ENCODE results near the gene MORN4. TPM values are rescaled to one million over a fixed set of nuclear protein-coding genes. Genes with fewer than 3 reads are reported as not detected.

Gene MORN4
- total and polyA plus RNA-seq, 9 of the 15 experiments (the other 6 are each of a cell fraction or from before 2014, with no cell fraction given): 8.3 to 23.9 (median 11.7) TPM

DNA sequence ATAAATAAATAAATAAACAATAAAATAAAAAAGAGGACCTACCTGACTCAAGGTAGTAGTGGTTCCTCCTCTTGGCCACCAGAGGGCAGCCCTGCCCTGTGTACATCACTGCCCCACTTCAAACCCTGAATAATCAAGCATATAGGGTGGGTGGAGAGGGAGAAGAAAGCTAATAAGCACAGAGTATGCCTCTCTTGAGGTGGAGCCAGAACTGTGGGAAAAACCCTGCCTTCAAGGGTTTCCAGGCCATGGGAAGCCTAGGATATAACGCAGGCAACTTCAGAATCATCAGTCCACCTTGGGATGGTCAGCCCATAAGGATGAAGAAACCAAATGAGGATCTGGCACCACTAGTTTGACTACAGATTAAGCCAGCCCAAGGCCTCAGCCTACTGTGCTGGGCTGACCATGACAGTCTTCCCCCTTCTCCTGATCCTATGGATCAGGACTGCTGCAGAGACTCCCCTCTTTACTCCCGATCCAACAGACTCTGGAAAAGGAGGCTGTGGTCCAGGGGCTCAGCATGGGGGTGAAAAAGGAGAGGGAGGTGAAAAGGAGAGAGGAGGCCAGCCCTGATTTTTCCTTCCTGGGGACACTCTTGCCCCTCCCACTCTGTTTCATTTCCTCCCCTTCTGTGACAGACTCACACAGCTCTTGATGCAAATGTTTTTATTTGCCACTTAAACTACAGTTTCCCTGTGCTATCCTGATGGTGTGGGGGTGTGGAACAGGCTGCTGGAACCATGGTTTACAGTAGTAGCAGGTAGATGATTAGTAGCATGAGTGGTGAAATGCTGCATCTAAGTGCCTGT, 43.7 kb upstream of the MORN4 start (continued):
- TF ChIP-seq, protein P1, sequence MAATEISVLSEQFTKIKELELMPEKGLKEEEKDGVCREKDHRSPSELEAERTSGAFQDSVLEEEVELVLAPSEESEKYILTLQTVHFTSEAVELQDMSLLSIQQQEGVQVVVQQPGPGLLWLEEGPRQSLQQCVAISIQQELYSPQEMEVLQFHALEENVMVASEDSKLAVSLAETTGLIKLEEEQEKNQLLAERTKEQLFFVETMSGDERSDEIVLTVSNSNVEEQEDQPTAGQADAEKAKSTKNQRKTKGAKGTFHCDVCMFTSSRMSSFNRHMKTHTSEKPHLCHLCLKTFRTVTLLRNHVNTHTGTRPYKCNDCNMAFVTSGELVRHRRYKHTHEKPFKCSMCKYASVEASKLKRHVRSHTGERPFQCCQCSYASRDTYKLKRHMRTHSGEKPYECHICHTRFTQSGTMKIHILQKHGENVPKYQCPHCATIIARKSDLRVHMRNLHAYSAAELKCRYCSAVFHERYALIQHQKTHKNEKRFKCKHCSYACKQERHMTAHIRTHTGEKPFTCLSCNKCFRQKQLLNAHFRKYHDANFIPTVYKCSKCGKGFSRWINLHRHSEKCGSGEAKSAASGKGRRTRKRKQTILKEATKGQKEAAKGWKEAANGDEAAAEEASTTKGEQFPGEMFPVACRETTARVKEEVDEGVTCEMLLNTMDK (IDR thresholded peaks at IDR 0.05; ENCODE audit: borderline replicate concordance, insufficient read depth, low read depth, low read length, poor library complexity, severe bottlenecking): peak; percentile 55
- no peak for TF ChIP-seq ZNF146 (CRISPR knock-in tag; IDR thresholded peaks at IDR 0.05; ENCODE audit: unreplicated experiment)
- TF ChIP-seq, protein P2, sequence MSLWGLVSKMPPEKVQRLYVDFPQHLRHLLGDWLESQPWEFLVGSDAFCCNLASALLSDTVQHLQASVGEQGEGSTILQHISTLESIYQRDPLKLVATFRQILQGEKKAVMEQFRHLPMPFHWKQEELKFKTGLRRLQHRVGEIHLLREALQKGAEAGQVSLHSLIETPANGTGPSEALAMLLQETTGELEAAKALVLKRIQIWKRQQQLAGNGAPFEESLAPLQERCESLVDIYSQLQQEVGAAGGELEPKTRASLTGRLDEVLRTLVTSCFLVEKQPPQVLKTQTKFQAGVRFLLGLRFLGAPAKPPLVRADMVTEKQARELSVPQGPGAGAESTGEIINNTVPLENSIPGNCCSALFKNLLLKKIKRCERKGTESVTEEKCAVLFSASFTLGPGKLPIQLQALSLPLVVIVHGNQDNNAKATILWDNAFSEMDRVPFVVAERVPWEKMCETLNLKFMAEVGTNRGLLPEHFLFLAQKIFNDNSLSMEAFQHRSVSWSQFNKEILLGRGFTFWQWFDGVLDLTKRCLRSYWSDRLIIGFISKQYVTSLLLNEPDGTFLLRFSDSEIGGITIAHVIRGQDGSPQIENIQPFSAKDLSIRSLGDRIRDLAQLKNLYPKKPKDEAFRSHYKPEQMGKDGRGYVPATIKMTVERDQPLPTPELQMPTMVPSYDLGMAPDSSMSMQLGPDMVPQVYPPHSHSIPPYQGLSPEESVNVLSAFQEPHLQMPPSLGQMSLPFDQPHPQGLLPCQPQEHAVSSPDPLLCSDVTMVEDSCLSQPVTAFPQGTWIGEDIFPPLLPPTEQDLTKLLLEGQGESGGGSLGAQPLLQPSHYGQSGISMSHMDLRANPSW (CRISPR knock-in tag; IDR thresholded peaks at IDR 0.05): no peak

DNA sequence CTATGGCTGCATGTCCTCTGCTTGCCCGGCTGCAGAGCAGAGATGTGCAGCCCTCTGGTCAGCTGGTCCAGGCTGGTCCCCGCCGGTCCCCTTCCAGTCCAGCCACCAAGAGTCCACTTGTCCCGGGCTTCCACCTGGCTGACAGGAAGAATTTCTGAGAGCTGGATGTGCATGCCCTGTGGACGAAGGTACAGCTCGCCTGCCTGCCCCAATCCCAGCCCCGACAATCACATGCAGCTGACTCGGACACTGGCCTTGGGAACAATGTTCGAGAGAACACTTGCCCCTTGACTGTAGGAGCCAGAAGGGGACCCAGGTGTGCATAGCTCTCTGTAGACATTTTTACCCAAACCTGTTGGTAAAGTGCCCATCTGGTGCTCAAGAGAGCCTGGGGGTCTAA, 41.9 kb upstream of the MORN4 start:
- Histone ChIP-seq H3K9ac (ENCODE audit: insufficient read depth in 1 of 2, low read depth in 2 of 2, low read length in 2 of 2) (peak overlapping the region in 1 of 2 experiments; percentile 26; a peak in 2 of 4 replicates), H3K4me2 (ENCODE audit: insufficient read depth, low read length) (no peak overlapping the region), H3K27ac (ENCODE audit: extremely low read depth, low read depth, low read length) (no peak overlapping the region), H2AFZ (ENCODE audit: low read depth, low read length) (no peak overlapping the region), H3K79me2 (ENCODE audit: control insufficient read depth, insufficient read depth, low read length) (no peaks in the 10 kb centered on the region), H3K9me1 (ENCODE audit: control insufficient read depth, insufficient read depth, low read length) (no peaks in the 10 kb centered on the region), H3K36me3 (ENCODE audit: control insufficient read depth, insufficient read depth, low read length) (peaks cover 54% of the 10 kb centered on the region), H4K20me1 (replicated peaks; ENCODE audit: control insufficient read depth, insufficient read depth, low read length) (no peaks in the 10 kb centered on the region), H3K4me1 (replicated peaks in 1 of 2; ENCODE audit: control insufficient read depth in 2 of 2, insufficient read depth in 2 of 2, low read length in 2 of 2) (peaks cover 2 to 13% of the 10 kb centered on the region in 2 experiments; a peak in 3 of 5 replicates), H3K9me3 (replicated peaks; ENCODE audit: control insufficient read depth, insufficient read depth, low read depth, low read length) (no peaks in the 10 kb centered on the region), H3K4me3 (no peak overlapping the region), H3K27me3 (ENCODE audit: control insufficient read depth in 2 of 2, insufficient read depth in 2 of 2, low read length in 2 of 2) (no peaks in the 10 kb centered on the region)
- WGBS (ENCODE audit: insufficient coverage, low coverage, missing lambda C conversion rate): 88% methylated on average over 6 of the region's 9 CpGs
- DNase-seq (ENCODE audit: extremely low read depth in 1 of 4, low spot score in 3 of 4) (no peak), ATAC-seq (no peak), FAIRE-seq (no peak)
- POLR2A ChIA-PET: interaction anchor here (0.7 to 2.1 kb wide), 7 partner anchors 9 to 259 kb away, joined by 3 to 8 read pairs (median 3); partner anchors contain the start of gene AVPI1
- BruUV-seq (replicated peaks): no TSS peak
- intact Hi-C loops (cut with micrococcal nuclease) (no loop called here), in situ Hi-C loops (cut with MboI) (no loop called here)
- CTCF ChIA-PET (ENCODE audit: low intra/inter-chr PET ratio): no interaction called here
- TF ChIP-seq GABPB1 (CRISPR knock-in tag; IDR thresholded peaks at IDR 0.05) (no peak), EZH2 (IDR thresholded peaks at IDR 0.05; ENCODE audit: borderline replicate concordance, low read depth, low read length) (no peak), DMBX1 (CRISPR knock-in tag; IDR thresholded peaks at IDR 0.05; ENCODE audit: borderline replicate concordance) (no peak), ZNF140 (CRISPR knock-in tag; IDR thresholded peaks at IDR 0.05) (no peak), CBFA2T3 (IDR thresholded peaks at IDR 0.05) (no peak), SUPT5H (IDR thresholded peaks at IDR 0.05) (no peak), KDM2B (CRISPR knock-in tag; IDR thresholded peaks at IDR 0.05) (no peak), MIER1 (IDR thresholded peaks at IDR 0.05; ENCODE audit: low read depth) (no peak)
